OCI-LY7 (cell line): ENCODE measurements around the gene OVCA2. TPM values are rescaled to one million over a fixed set of nuclear protein-coding genes. Genes with fewer than 3 reads are reported as not detected.

ENCODE experiments used
- BruUV-seq: library from RNA; stranded (reverse); fragments of 400-500 nt; replicated peaks from 2 replicates; lab custom pipeline; 2021; lab: Mats Ljungman, UMichigan
- CTCF ChIA-PET: fragments of 300-600 bp; sonication (Branson Sonifier 250); formaldehyde crosslinking; loops from one replicate; lab custom pipeline; 2022; ENCODE audit warnings: antibody characterized with exemption; ENCODE audit not compliant: unreplicated experiment; lab: Charles Lee
- POLR2A ChIA-PET: fragments of 300-600 bp; sonication (Branson Sonifier 250); formaldehyde crosslinking; loops from one replicate; lab custom pipeline; 2022; ENCODE audit warnings: antibody characterized with exemption; lab: Charles Lee
- DNase-seq: peaks from one replicate; pipeline ENCODE4 v3.0.0-alpha.2; 2015; ENCODE audit warnings: low spot score
- H2AFZ ChIP-seq: fragments of 200-600 bp; sonication (generic), shearing (Covaris generic); 2 replicates; pipeline ENCODE4 v1.6.1; 2014; ENCODE audit warnings: mild to moderate bottlenecking, antibody characterized with exemption, low read length, moderate library complexity
- H3K27ac ChIP-seq: fragments of 200-600 bp; sonication (generic); 2 replicates; pipeline ENCODE4 v1.5.1; 2014; ENCODE audit warnings: mixed run types, low read depth, mild to moderate bottlenecking, moderate library complexity, low read length, inconsistent platforms; ENCODE audit not compliant: poor library complexity, severe bottlenecking
- H3K36me3 ChIP-seq: fragments of 200-600 bp; sonication (generic); 2 replicates; pipeline ENCODE4 v1.6.1; 2014; ENCODE audit warnings: mild to moderate bottlenecking, antibody characterized with exemption, low read length, moderate library complexity, mixed read lengths; ENCODE audit not compliant: insufficient read depth
- H3K4me1 ChIP-seq: fragments of 200-600 bp; sonication (generic); 2 replicates; pipeline ENCODE4 v1.5.1; 2014; ENCODE audit warnings: mild to moderate bottlenecking, low read length; ENCODE audit not compliant: insufficient read depth, poor library complexity, severe bottlenecking
- H3K4me2 ChIP-seq: fragments of 200-600 bp; sonication (generic); 2 replicates; pipeline ENCODE4 v1.6.1; 2014; ENCODE audit warnings: mild to moderate bottlenecking, low read length
- H3K4me3 ChIP-seq: fragments of 200-600 bp; sonication (generic); 2 replicates; pipeline ENCODE4 v1.5.1; 2014; ENCODE audit warnings: mild to moderate bottlenecking, low read depth, low read length; ENCODE audit not compliant: poor library complexity, severe bottlenecking
- H3K79me2 ChIP-seq: fragments of 200-600 bp; sonication (generic); 2 replicates; pipeline ENCODE4 v1.6.1; 2016; ENCODE audit warnings: low read depth, mild to moderate bottlenecking, low read length, moderate library complexity, mixed read lengths; ENCODE audit not compliant: insufficient read depth
- H3K9me2 ChIP-seq: fragments of 200-600 bp; sonication (generic); 2 replicates; pipeline ENCODE4 v1.6.1; 2016; ENCODE audit warnings: mild to moderate bottlenecking, low read length, mixed read lengths; ENCODE audit not compliant: insufficient read depth
- H3K9me3 ChIP-seq: fragments of 200-600 bp; sonication (generic); 2 replicates; pipeline ENCODE4 v1.6.1; 2014; ENCODE audit warnings: mild to moderate bottlenecking, mixed run types, low read length, mixed read lengths
- H4K20me1 ChIP-seq: fragments of 200-600 bp; sonication (generic); 2 replicates; pipeline ENCODE4 v1.6.1; 2014; ENCODE audit warnings: mild to moderate bottlenecking, antibody characterized with exemption, low read length, moderate library complexity, mixed read lengths; ENCODE audit not compliant: insufficient read depth
- CTCF ChIP-seq: fragments of 200-600 bp; sonication (generic); conservative IDR thresholded peaks from 2 replicates; pipeline ENCODE4 v1.5.1; 2014; ENCODE audit warnings: mild to moderate bottlenecking, antibody characterized with exemption, low read length, moderate library complexity, mixed read lengths
- EZH2phosphoT487 ChIP-seq: fragments of 200-600 bp; sonication (generic); IDR thresholded peaks from 2 replicates; pipeline ENCODE4 v1.6.1; 2018; ENCODE audit warnings: low read depth, borderline replicate concordance, mild to moderate bottlenecking, mixed run types, antibody characterized with exemption, low read length, moderate library complexity, mixed read lengths
- intact Hi-C: fragments of 100-400 bp; cut with micrococcal nuclease; formaldehyde crosslinking; loops from one replicate; pipeline ENCODE4 v1.10.0; 2022; ENCODE audit not compliant: unreplicated experiment
- total RNA-seq, 2 experiments: library from RNA; depleted of rRNA in 1 of 2; stranded (reverse); fragments of >200 nt in 1 of 2; shearing (Covaris generic) in 1 of 2; gene quantifications; 2 replicates each; pipeline ENCODE4 v1.2.3, GENCODE V29; 2014 to 2022

The OVCA2 gene
- total RNA-seq, 2 experiments from 2014 or later: 21.9 to 24.0 TPM

- no peaks in the 10 kb centered on the region for H3K9me3 ChIP-seq
- peak overlapping the region; percentile 53 for H3K27ac ChIP-seq
- H3K36me3 ChIP-seq: no peaks in the 10 kb centered on the region
- ChIA-PET CTCF (interaction anchor here (1.2 kb wide), 1 partner anchor 18 kb away, joined by 3 read pairs; no protein-coding TSS in a partner anchor), POLR2A (interaction anchor here (0.7 to 1.0 kb wide), 2 partner anchors 29 to 217 kb away, joined by 4 to 5 read pairs; no protein-coding TSS in a partner anchor)
- TF ChIP-seq CTCF (no peak), EZH2phosphoT487 (no peak)
- H4K20me1 ChIP-seq: no peaks in the 10 kb centered on the region
- peak overlapping the region; percentile 46; the same call in 1 of the 2 replicates for H2AFZ ChIP-seq
- intact Hi-C loops: no loop called here
- DNase-seq: no peak
- no TSS peak for BruUV-seq
- H3K4me1 ChIP-seq: peaks cover 55% of the 10 kb centered on the region
- H3K4me3 ChIP-seq: peak overlapping the region; percentile 66
- no peaks in the 10 kb centered on the region for H3K79me2 ChIP-seq
- H3K4me2 ChIP-seq: peak overlapping the region; percentile 70
- H3K9me2 ChIP-seq: no peaks in the 10 kb centered on the region
These were observed 48.4 kb downstream of the OVCA2 start for GRCh38 chr17:2090210-2090641.

GRCh38 chr17:2090804-2091534 lies 49.1 kb downstream of the OVCA2 start:
- TF ChIP-seq CTCF: no peak
- no peak for TF ChIP-seq EZH2phosphoT487
- H3K4me2 ChIP-seq: peak overlapping the region; percentile 70
- no peaks in the 10 kb centered on the region for H3K36me3 ChIP-seq
- ChIA-PET POLR2A (interaction anchor here (0.6 to 1.0 kb wide), 2 partner anchors 28 to 108 kb away, joined by 3 to 5 read pairs; no protein-coding TSS in a partner anchor), CTCF (no interaction called here)
- H3K27ac ChIP-seq: no peak overlapping the region
- H3K79me2 ChIP-seq: no peaks in the 10 kb centered on the region
- intact Hi-C loops: no loop called here
- H3K9me2 ChIP-seq: no peaks in the 10 kb centered on the region
- H3K4me1 ChIP-seq: peaks cover 54% of the 10 kb centered on the region
- no peak overlapping the region for H2AFZ ChIP-seq
- BruUV-seq: no TSS peak
- DNase-seq: no peak
- no peak overlapping the region for H3K4me3 ChIP-seq
- no peaks in the 10 kb centered on the region for H3K9me3 ChIP-seq
- no peaks in the 10 kb centered on the region for H4K20me1 ChIP-seq

- Histone ChIP-seq H3K27ac (no peak overlapping the region), H3K36me3 (no peaks in the 10 kb centered on the region), H3K4me3 (no peak overlapping the region), H3K4me1 (peaks cover 42% of the 10 kb centered on the region), H2AFZ (no peak overlapping the region), H4K20me1 (no peaks in the 10 kb centered on the region), H3K79me2 (no peaks in the 10 kb centered on the region), H3K4me2 (no peak overlapping the region), H3K9me2 (no peaks in the 10 kb centered on the region), H3K9me3 (no peaks in the 10 kb centered on the region)
- intact Hi-C loops: no loop called here
- BruUV-seq: no TSS peak
- DNase-seq: no peak
- CTCF ChIA-PET: no interaction called here
- POLR2A ChIA-PET: interaction anchor here (0.7 kb wide), 1 partner anchor 22 kb away, joined by 3 read pairs; no protein-coding TSS in a partner anchor
- TF ChIP-seq EZH2phosphoT487: no peak
- no peak for TF ChIP-seq CTCF
These were observed 50.4 kb downstream of the OVCA2 start for GRCh38 chr17:2092253-2092652.
